Mucosa of gallbladder (tissue), 1 donor: ENCODE measurements around the gene ACTR2. TPM values are rescaled to one million over a fixed set of nuclear protein-coding genes. Genes with fewer than 3 reads are reported as not detected.
A peak's percentile ranks its signal among the peaks of the same experiment; 100 is the strongest.
"Not testable (repeated sequence)": the region's sequence is repeated elsewhere in the genome, so short reads cannot be mapped to it uniquely, and the experiment has no call there.

ENCODE experiments used
- DNase-seq: peaks from one replicate; pipeline ENCODE4 v3.0.0-alpha.2; 2020; ENCODE audit warnings: low spot score
- total RNA-seq: library from RNA; stranded (reverse); gene quantifications from one replicate; pipeline ENCODE4 v1.2.1, GENCODE V29; 2021
- donor health status: DM: no; HTN: no; CAD: no.

Gene ACTR2
- total RNA-seq, 1 donor from 2014 or later: 209 TPM

GRCh38 chr2:65313126-65313953 lies 85.7 kb downstream of the ACTR2 start:
- DNase-seq: no peak

- DNase-seq: no peak
Observed at GRCh38 chr2:65313954-65314256, 86.3 kb downstream of the ACTR2 start.

- DNase-seq: no peak
Observed at GRCh38 chr2:65314801-65315441, 87.3 kb downstream of the ACTR2 start.

- peak; percentile 72 for DNase-seq
Observed at GRCh38 chr2:65316072-65316471, 88.4 kb downstream of the ACTR2 start.

- DNase-seq: not testable (repeated sequence)
Observed at GRCh38 chr2:65317351-65317750, 89.7 kb downstream of the ACTR2 start.

GRCh38 chr2:65317841-65318240 lies 90.2 kb downstream of the ACTR2 start:
- DNase-seq: no peak

GRCh38 chr2:65319072-65319673 lies 91.5 kb downstream of the ACTR2 start:
- no peak for DNase-seq

- DNase-seq: no peak
Observed at GRCh38 chr2:65319674-65320041, 92.0 kb downstream of the ACTR2 start.

GRCh38 chr2:65320042-65320725 lies 92.6 kb downstream of the ACTR2 start:
- no peak for DNase-seq

Other genes with a start within 250 kb of the ACTR2 start
- gene SLC1A4, start 238.4 kb upstream of the ACTR2 start, total RNA-seq: 14.3 TPM
- gene CEP68, start 171.4 kb upstream of the ACTR2 start, total RNA-seq: 21.7 TPM
- 139 TPM for gene RAB1A, start 97.7 kb upstream of the ACTR2 start, total RNA-seq
- gene SPRED2, start 204.8 kb downstream of the ACTR2 start, total RNA-seq: 34.7 TPM